GM08714 (cell line): ENCODE measurements around the gene ADAMTS9.

Source experiments
- H3K4me3 ChIP-seq: fragments of 200-500 bp; sonication (Bioruptor generic); 2 replicates; pipeline ENCODE4 v1.5.1; 2014; ENCODE audit warnings: mild to moderate bottlenecking, low read length, inconsistent platforms
- ZNF274 ChIP-seq: IDR thresholded peaks from 2 replicates; pipeline ENCODE4 v1.6.1; 2012; ENCODE audit warnings: mild to moderate bottlenecking, low read depth, low read length

The ADAMTS9 gene

GRCh38 chr3:64676831-64677230 lies 11.0 kb downstream of the ADAMTS9 start:
- TF ChIP-seq ZNF274 = no peak

GRCh38 chr3:64675687-64676247 lies 12.0 kb downstream of the ADAMTS9 start:
- no peak overlapping the region for H3K4me3 ChIP-seq
- no peak for TF ChIP-seq ZNF274

More at GRCh38 chr3:64676831-64677230, 11.0 kb downstream of the ADAMTS9 start:
- no peak overlapping the region for H3K4me3 ChIP-seq

GRCh38 chr3:64674591-64675076 lies 13.2 kb downstream of the ADAMTS9 start:
- no peak overlapping the region for H3K4me3 ChIP-seq
- no peak for TF ChIP-seq ZNF274

- H3K4me3 ChIP-seq = no peak overlapping the region
- TF ChIP-seq ZNF274 = no peak
These were observed 14.6 kb downstream of the ADAMTS9 start for GRCh38 chr3:64673159-64673715.

- no peak overlapping the region for H3K4me3 ChIP-seq
- TF ChIP-seq ZNF274 = no peak
These were observed 19.0 kb downstream of the ADAMTS9 start for GRCh38 chr3:64668582-64669510.

GRCh38 chr3:64667887-64668581 lies 19.8 kb downstream of the ADAMTS9 start:
- H3K4me3 ChIP-seq = no peak overlapping the region
- TF ChIP-seq ZNF274 = no peak

GRCh38 chr3:64667138-64667537 lies 20.7 kb downstream of the ADAMTS9 start:
- no peak for TF ChIP-seq ZNF274
- no peak overlapping the region for H3K4me3 ChIP-seq

GRCh38 chr3:64666171-64666588 lies 21.6 kb downstream of the ADAMTS9 start:
- TF ChIP-seq ZNF274 = no peak
- H3K4me3 ChIP-seq = no peak overlapping the region

- TF ChIP-seq ZNF274 = no peak
- H3K4me3 ChIP-seq = no peak overlapping the region
These were observed 23.4 kb downstream of the ADAMTS9 start for GRCh38 chr3:64664397-64664796.

GRCh38 chr3:64659617-64659978 lies 28.2 kb downstream of the ADAMTS9 start:
- no peak overlapping the region for H3K4me3 ChIP-seq
- TF ChIP-seq ZNF274 = no peak

- no peak overlapping the region for H3K4me3 ChIP-seq
- no peak for TF ChIP-seq ZNF274
These were observed 29.8 kb downstream of the ADAMTS9 start for GRCh38 chr3:64658001-64658400.

- TF ChIP-seq ZNF274 = no peak
These were observed 31.3 kb downstream of the ADAMTS9 start for GRCh38 chr3:64656544-64656943.

GRCh38 chr3:64655160-64655559 lies 32.6 kb downstream of the ADAMTS9 start:
- TF ChIP-seq ZNF274 = no peak
- H3K4me3 ChIP-seq = no peak overlapping the region

More at GRCh38 chr3:64656544-64656943, 31.3 kb downstream of the ADAMTS9 start:
- no peak overlapping the region for H3K4me3 ChIP-seq

GRCh38 chr3:64654013-64654412 lies 33.8 kb downstream of the ADAMTS9 start:
- H3K4me3 ChIP-seq = no peak overlapping the region
- no peak for TF ChIP-seq ZNF274
